Hematopoietic multipotent progenitor cell treated with erythropoietin and hydrocortisone succinate and interleukin-3 and kit ligand, for 15 days (in vitro differentiated cells): ENCODE data around the gene NEUROG2.
"Not testable (repeated sequence)": the region's sequence is repeated elsewhere in the genome, so short reads cannot be mapped to it uniquely, and the experiment has no call there.

ENCODE experiments used
- DNase-seq: peaks from one replicate; pipeline ENCODE4 v3.0.0-alpha.2; 2015; ENCODE audit warnings: low spot score

NEUROG2 gene

DNA sequence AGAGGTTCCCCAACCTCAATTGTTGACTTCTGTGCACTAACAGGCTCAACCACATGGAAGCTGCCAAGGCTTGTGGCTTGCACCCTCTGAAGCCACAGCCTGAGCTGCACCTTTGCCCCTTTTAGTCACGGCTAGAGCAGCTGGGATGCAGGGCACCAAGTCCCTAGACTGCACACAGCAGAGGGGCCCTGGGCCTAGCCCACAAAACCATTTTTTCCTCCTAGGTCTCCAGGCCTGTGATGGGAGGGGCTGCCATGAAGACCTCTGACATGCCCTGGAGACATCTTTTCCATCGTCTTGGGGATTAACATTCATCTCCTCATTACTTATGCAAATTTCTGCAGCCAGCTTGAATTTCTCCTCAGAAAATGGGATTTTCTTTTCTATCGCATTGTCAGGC is 25.2 kb downstream of the NEUROG2 start:
- DNase-seq = not testable (repeated sequence)

GRCh38 chr4:112485930-112486329 is 30.1 kb downstream of the NEUROG2 start:
- no peak for DNase-seq

DNA sequence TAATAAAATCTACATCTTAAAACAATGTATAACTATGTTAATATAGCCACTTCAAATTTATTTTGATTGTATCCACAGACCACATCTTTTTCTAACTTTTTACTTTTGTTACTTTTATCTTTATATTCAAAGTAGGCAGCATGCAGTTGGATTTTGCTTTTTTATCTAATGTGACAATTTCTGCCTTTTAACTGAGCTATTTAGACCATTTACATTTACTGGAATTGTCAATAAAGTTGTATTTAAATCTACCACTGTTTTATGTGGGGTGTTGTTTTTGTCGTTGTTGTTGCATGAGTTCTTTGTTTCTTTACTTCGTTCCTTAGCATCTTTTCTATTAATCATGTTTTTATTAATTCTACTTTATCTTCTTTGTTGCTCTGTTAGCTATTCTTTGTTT is 42.0 kb downstream of the NEUROG2 start:
- DNase-seq = no peak

GRCh38 chr4:112472318-112472717 is 43.7 kb downstream of the NEUROG2 start:
- DNase-seq = no peak
